ENCODE data around the gene UBR4.

Gene UBR4

DNA sequence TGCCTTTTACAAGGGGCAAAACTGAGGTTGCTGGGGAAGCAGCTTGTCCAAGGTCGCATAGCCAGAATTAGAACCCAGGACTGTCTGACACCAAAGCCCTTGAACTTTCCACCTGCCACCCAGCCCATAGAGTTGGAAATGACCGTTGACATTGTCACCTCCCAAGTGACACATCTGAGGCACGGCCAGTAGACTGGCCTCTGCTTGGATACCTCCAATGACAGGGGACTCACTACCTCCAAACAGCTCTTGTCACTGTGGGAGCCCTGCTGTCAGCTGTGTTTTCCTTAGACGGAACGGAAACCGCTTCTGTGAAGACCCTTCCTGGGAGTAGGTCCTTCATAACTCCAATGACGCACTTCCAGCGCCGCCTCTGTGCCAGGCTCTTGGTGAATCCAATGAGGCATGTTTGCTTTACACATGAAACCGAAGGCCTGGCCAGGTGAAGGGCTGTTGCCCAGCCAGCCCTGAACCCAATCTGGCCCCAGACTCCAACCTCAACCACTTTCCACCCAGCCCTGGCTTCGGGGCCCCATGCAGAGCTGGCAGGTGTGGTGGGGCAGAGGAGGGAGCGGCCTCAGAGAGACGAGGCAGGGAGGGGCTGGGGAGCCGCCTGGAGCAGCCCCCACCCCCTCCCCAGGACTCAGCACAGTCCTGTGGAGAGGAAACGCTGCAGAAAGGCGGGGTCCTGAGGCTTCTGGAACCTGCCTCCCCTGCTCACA, 144.4 kb downstream of the UBR4 start:
- no peaks in the 10 kb centered on the region for H3K27me3 ChIP-seq (ENCODE audit: control insufficient read depth, insufficient read depth, low read length)
- no peaks in the 10 kb centered on the region for H3K79me2 ChIP-seq
- H3K9me3 ChIP-seq (ENCODE audit: control insufficient read depth, low read length): no peaks in the 10 kb centered on the region
- no peak overlapping the region for H3K27ac ChIP-seq
- H3K4me1 ChIP-seq: no peaks in the 10 kb centered on the region
- H3K9ac ChIP-seq: no peak overlapping the region
- no peak overlapping the region for H2AFZ ChIP-seq
- H3K4me2 ChIP-seq (ENCODE audit: low read length): no peak overlapping the region
- TF ChIP-seq, protein P1, sequence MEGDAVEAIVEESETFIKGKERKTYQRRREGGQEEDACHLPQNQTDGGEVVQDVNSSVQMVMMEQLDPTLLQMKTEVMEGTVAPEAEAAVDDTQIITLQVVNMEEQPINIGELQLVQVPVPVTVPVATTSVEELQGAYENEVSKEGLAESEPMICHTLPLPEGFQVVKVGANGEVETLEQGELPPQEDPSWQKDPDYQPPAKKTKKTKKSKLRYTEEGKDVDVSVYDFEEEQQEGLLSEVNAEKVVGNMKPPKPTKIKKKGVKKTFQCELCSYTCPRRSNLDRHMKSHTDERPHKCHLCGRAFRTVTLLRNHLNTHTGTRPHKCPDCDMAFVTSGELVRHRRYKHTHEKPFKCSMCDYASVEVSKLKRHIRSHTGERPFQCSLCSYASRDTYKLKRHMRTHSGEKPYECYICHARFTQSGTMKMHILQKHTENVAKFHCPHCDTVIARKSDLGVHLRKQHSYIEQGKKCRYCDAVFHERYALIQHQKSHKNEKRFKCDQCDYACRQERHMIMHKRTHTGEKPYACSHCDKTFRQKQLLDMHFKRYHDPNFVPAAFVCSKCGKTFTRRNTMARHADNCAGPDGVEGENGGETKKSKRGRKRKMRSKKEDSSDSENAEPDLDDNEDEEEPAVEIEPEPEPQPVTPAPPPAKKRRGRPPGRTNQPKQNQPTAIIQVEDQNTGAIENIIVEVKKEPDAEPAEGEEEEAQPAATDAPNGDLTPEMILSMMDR (IDR thresholded peaks at IDR 0.05): no peak
- H3K4me3 ChIP-seq (ENCODE audit: low read depth, low read length): no peak overlapping the region
- H3K36me3 ChIP-seq (ENCODE audit: control insufficient read depth, insufficient read depth, low read length): no peaks in the 10 kb centered on the region

DNA sequence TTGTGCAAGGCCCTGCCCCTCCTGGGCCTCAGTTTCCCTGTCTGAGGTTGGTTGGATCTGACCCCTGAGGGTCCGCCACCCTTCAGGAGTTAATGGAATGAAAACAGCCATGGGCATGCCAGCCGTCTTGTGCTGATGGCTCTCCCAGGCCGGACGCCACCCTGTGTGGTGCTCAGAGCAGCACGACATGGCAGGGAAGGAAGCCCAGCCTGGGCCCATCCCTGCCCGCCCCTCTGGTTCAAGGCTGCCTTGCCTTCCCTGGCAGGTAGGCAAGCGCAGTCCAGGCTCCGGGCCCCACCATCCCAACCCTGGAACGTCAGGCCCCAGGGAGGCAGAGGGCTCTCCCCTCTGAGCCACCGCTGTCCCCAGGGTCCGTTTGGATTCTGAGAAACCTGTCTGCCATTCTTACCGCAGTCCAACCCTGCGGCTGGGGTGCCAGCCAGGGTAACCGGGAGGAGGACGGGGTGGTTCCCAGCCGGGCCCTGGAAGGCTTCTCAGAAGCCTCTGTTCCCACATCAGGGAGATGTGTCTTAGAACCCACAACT, 145.1 kb downstream of the UBR4 start:
- no peak overlapping the region for H2AFZ ChIP-seq
- no peaks in the 10 kb centered on the region for H3K27me3 ChIP-seq (ENCODE audit: control insufficient read depth, insufficient read depth, low read length)
- H3K4me3 ChIP-seq (ENCODE audit: low read depth, low read length): no peak overlapping the region
- no peaks in the 10 kb centered on the region for H3K4me1 ChIP-seq
- no peaks in the 10 kb centered on the region for H3K9me3 ChIP-seq (ENCODE audit: control insufficient read depth, low read length)
- no peak overlapping the region for H3K9ac ChIP-seq
- H3K4me2 ChIP-seq (ENCODE audit: low read length): no peak overlapping the region
- no peak overlapping the region for H3K27ac ChIP-seq
- no peaks in the 10 kb centered on the region for H3K79me2 ChIP-seq
- TF ChIP-seq, protein P1 (IDR thresholded peaks at IDR 0.05): no peak
- no peaks in the 10 kb centered on the region for H3K36me3 ChIP-seq (ENCODE audit: control insufficient read depth, insufficient read depth, low read length)

DNA sequence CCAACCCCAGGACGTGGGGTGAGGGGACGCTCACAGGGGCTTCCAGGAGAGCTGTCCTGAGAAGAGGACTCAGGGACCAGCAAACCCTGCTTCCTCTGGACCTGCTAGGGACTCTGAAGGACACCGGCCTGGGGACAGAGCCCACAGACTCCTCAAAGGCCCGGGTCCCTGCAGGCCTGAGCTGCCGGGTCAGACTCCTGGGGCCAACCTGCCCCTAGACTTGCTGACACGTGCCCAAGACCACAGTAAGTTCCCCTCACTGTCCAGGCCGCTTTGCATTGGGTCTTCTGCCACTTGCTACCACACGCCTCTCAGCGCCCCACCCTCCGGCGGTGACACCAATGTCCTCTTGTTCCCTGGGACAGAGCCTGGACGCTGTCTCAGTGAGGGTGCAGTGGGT, 146.9 kb downstream of the UBR4 start:
- Histone ChIP-seq H3K27ac (no peak overlapping the region), H3K9me3 (ENCODE audit: control insufficient read depth, low read length) (no peaks in the 10 kb centered on the region), H3K79me2 (no peaks in the 10 kb centered on the region), H3K4me1 (no peaks in the 10 kb centered on the region), H3K9ac (no peak overlapping the region), H3K4me2 (ENCODE audit: low read length) (no peak overlapping the region), H2AFZ (no peak overlapping the region), H3K36me3 (ENCODE audit: control insufficient read depth, insufficient read depth, low read length) (no peaks in the 10 kb centered on the region), H3K4me3 (ENCODE audit: low read depth, low read length) (no peak overlapping the region), H3K27me3 (ENCODE audit: control insufficient read depth, insufficient read depth, low read length) (no peaks in the 10 kb centered on the region)
- TF ChIP-seq, protein P1 (IDR thresholded peaks at IDR 0.05): no peak

DNA sequence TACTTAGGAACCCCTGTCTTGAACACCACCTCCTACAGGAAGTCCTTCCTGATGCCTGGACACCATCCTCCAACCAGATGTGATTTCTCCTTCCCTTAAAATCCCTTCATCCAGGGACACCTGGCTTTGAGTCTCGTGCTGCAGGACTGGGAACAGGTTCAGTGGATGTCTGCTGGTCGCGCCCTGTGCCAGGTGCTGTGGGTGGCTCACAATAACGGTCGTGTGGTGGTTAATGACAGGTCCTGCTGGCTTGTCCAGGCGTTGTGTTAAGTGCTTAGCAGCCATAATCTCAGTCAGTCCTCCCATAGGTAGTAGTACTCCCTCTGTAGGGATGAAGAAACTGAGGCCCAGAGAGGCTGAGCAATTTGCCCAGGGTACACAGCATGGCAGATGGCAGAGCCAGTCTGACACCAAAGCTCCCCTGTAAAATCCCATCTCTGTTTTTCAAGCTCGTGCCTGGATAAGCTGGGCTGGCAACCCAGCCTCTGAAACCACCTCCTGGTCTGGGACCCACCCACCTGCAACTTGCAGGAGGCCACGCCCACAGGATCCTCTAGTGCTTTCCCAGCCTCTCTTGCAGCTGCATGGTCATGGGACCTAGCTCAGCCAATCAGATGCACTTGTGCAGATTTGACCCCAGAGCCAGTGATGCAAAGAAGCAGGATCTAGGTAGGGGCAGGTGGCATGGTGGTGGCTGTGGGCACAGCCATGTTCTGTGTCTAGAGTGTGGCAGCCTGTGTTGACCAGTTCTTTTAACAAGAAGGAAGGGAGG, 147.6 kb downstream of the UBR4 start:
- Histone ChIP-seq H3K79me2 (no peaks in the 10 kb centered on the region), H2AFZ (no peak overlapping the region), H3K9me3 (ENCODE audit: control insufficient read depth, low read length) (no peaks in the 10 kb centered on the region), H3K36me3 (ENCODE audit: control insufficient read depth, insufficient read depth, low read length) (no peaks in the 10 kb centered on the region), H3K27me3 (ENCODE audit: control insufficient read depth, insufficient read depth, low read length) (no peaks in the 10 kb centered on the region), H3K4me1 (no peaks in the 10 kb centered on the region), H3K9ac (no peak overlapping the region), H3K27ac (no peak overlapping the region), H3K4me3 (ENCODE audit: low read depth, low read length) (no peak overlapping the region), H3K4me2 (ENCODE audit: low read length) (no peak overlapping the region)
- TF ChIP-seq, protein P1 (IDR thresholded peaks at IDR 0.05): no peak
